Adrenal gland (tissue), 12 donors: Measurements from ENCODE around the gene KIF1C. TPM values are rescaled to one million over a fixed set of nuclear protein-coding genes. Genes with fewer than 3 reads are reported as not detected.

Experiments used
- DNase-seq, 7 donors: peaks; one replicate each; pipeline ENCODE4 v3.0.0-alpha.2; 2019 to 2020
- H3K27ac ChIP-seq, 5 donors: fragments of 200-600 bp; sonication (generic) in 4 of 5; 1 replicate in 3 of 5; 2 replicates in 2 of 5; pipeline versions ENCODE4 v1.5.1 to v1.8.0; 2016 to 2020; ENCODE audit warnings: mild to moderate bottlenecking in 1 of 5
- H3K27me3 ChIP-seq: fragments of 200-600 bp; 2 replicates; pipeline ENCODE4 v1.8.0; 2021
- H3K36me3 ChIP-seq, 2 donors: fragments of 200-600 bp; replicated peaks in 1 of 2; 1 replicate in 1 of 2; 2 replicates in 1 of 2; pipeline versions ENCODE4 v1.5.1 to v1.8.0; 2018 to 2022
- H3K4me1 ChIP-seq, 2 donors: fragments of 200-600 bp; replicated peaks in 1 of 2; 1 replicate in 1 of 2; 2 replicates in 1 of 2; pipeline versions ENCODE4 v1.5.1 to v1.8.0; 2018 to 2021
- H3K4me3 ChIP-seq, 4 donors: fragments of 200-600 bp; sonication (generic) in 3 of 4; one replicate each; pipeline ENCODE4 v1.5.1; 2016 to 2018
- H3K9me3 ChIP-seq, 3 donors: fragments of 200-600 bp; sonication (generic) in 1 of 3; replicated peaks in 1 of 3; 1 replicate in 2 of 3; 2 replicates in 1 of 3; pipeline versions ENCODE4 v1.5.1 to v1.8.0; 2016 to 2021
- POLR2A ChIP-seq, 2 donors: fragments of 450-650 bp; IDR thresholded peaks; one replicate each; pipeline ENCODE4 v1.6.1; 2017; ENCODE audit warnings: antibody characterized with exemption in 2 of 2, mild to moderate bottlenecking in 2 of 2, moderate library complexity in 1 of 2
- WGBS, 4 donors: extraction: QIAGEN DNeasy Blood & Tissue Kit in 2 of 4; methylation state at CpG; one replicate each; pipeline versions ENCODE4 v1.1.5 to v1.1.7; 2013 to 2017; 5-methylcytosine and 5-hydroxymethylcytosine counted together
- intact Hi-C, 2 donors: fragments of 100-400 bp; cut with DNase I; formaldehyde crosslinking; loops; one replicate each; pipeline versions ENCODE4 v1.14.1 to v1.15.0; 2022 to 2023
- polyA plus RNA-seq, 3 donors: library from polyadenylated mRNA; stranded (reverse); fragments of 200-250 nt in 2 of 3; fragments of 350-450 nt in 1 of 3; fragmentation: Illumina TruSeq in 1 of 3; extraction: RNeasy Lipid Tissue Mini Kit (QIAGEN cat#74804) in 1 of 3; gene quantifications; one replicate each; pipeline ENCODE4 v1.2.3, GENCODE V29; 2013 to 2014
- total RNA-seq, 9 donors: library from RNA; depleted of rRNA in 4 of 9; stranded (reverse); fragments of >200 nt in 4 of 9; fragments of 120-200 nt in 1 of 9; fragmentation: NEBNext Ultra II Directional in 1 of 9; extraction: Animal tissue kit (Norgen Biotek cat#: 25700) in 1 of 9; gene quantifications; one replicate each; pipeline versions ENCODE4 v1.1.0 to v1.2.4, GENCODE V29; 2013 to 2023
- TF ChIP-seq, protein P1 (sequence below), 6 experiments: fragments of 450-650 bp in 4 of 6; fragments of 200-600 bp in 2 of 6; sonication (generic) in 1 of 6; IDR thresholded peaks; 1 replicate in 5 of 6; 2 replicates in 1 of 6; pipeline versions ENCODE4 v1.5.1 to v1.8.0; 2016 to 2021; ENCODE audit warnings: antibody characterized with exemption in 6 of 6, mild to moderate bottlenecking in 2 of 6, moderate library complexity in 1 of 6
- donor health status: healthy with polysubstance abuse.
- donor health status: Bipolar disorder and iron deficiency.
- donor health status: DM: yes; HTN: yes; CAD: no.
- donor health status: DM: no; HTN: no; CAD: no.
- donor health status: DM: no; HTN: no; CAD: no.
- donor health status: DM: yes; HTN: yes; CAD: no.

The KIF1C gene
- total and polyA plus RNA-seq, 12 donors, result 16.2 to 91.0 (median 55.4) TPM

DNA sequence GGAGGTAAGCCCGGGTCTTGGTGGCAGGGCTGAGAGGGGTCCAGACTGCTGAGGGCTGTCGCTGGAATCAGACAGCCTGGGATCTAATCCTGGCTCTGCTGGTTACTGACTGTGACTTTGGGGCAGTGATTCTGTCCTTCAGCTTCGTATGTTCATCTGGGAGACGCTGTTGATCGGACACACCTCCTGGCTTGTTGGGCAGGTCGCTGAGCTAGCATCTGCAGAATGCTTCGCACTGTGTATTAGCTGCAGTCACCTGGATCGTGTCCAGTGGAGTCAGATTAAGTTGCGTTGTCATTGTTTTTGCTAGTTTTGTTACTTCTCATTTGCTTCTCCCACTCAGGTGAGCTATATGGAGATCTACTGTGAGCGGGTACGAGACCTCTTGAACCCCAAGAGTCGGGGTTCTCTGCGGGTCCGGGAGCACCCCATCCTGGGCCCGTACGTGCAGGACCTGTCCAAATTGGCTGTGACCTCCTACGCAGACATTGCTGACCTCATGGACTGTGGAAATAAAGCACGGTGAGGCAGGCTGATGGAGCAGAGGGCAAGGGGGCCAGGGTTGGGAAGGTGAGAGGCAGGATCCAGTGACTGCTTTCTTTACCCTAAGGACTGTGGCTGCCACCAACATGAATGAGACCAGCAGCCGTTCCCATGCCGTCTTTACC lies 4.5 kb downstream of the KIF1C start:
- 94 to 97% (median 94%) methylated on average over 17 to 20 of the region's 20 CpGs for WGBS, 4 donors
- H3K9me3 ChIP-seq, result no peaks in the 10 kb centered on the region
- DNase-seq, result no peak
- TF ChIP-seq POLR2A (IDR thresholded peaks at IDR 0.05), result no peak
- TF ChIP-seq, protein P1, sequence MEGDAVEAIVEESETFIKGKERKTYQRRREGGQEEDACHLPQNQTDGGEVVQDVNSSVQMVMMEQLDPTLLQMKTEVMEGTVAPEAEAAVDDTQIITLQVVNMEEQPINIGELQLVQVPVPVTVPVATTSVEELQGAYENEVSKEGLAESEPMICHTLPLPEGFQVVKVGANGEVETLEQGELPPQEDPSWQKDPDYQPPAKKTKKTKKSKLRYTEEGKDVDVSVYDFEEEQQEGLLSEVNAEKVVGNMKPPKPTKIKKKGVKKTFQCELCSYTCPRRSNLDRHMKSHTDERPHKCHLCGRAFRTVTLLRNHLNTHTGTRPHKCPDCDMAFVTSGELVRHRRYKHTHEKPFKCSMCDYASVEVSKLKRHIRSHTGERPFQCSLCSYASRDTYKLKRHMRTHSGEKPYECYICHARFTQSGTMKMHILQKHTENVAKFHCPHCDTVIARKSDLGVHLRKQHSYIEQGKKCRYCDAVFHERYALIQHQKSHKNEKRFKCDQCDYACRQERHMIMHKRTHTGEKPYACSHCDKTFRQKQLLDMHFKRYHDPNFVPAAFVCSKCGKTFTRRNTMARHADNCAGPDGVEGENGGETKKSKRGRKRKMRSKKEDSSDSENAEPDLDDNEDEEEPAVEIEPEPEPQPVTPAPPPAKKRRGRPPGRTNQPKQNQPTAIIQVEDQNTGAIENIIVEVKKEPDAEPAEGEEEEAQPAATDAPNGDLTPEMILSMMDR (IDR thresholded peaks at IDR 0.05), result no peak
- peaks cover 0 to 65% of the 10 kb centered on the region in 2 donors for H3K36me3 ChIP-seq
- intact Hi-C loops, result no loop called here
- H3K27me3 ChIP-seq, result no peaks in the 10 kb centered on the region
- H3K4me3 ChIP-seq, result no peak overlapping the region
- peaks cover 19 to 21% of the 10 kb centered on the region in 2 donors for H3K4me1 ChIP-seq
- no peak overlapping the region for H3K27ac ChIP-seq

DNA sequence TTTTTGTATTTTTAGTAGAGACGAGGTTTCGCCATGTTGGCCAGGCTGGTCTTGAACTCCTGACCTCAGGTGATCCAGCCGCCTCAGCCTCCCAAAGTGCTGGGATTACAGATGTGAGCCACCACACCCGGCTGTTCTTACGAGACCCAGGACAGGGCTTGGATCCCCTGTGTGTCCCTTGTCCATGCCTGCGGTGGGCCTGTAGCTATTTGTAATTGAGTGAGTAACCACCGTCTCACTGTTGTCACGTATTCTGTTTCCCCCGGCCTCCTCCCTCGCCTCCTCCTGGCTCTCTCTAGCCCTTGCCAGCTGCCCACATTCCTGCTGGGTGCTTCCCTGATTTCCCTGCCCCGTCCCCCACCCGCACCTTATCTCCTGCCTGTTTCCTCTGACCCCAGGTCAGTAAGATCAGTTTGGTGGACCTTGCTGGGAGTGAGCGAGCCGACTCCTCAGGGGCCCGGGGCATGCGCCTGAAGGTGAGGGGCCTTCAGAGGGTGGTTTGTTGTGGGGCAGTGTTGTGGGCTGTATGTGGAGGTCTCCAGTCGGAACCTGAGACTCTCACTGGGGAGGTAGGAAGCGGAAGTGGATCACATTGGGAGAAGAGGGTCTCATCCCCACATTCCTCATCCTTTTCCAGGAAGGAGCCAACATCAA lies 5.6 kb downstream of the KIF1C start:
- TF ChIP-seq, protein P1 (IDR thresholded peaks at IDR 0.05), result no peak
- no peak for TF ChIP-seq POLR2A (IDR thresholded peaks at IDR 0.05)
- Histone ChIP-seq H3K27ac (no peak overlapping the region), H3K9me3 (no peaks in the 10 kb centered on the region), H3K4me3 (no peak overlapping the region), H3K36me3 (peaks cover 0 to 76% of the 10 kb centered on the region in 2 donors), H3K4me1 (peaks cover 19 to 21% of the 10 kb centered on the region in 2 donors), H3K27me3 (no peaks in the 10 kb centered on the region)
- intact Hi-C loops, result no loop called here
- 92 to 96% (median 94%) methylated on average over 18 of the region's 18 CpGs for WGBS, 4 donors
- DNase-seq, result no peak

DNA sequence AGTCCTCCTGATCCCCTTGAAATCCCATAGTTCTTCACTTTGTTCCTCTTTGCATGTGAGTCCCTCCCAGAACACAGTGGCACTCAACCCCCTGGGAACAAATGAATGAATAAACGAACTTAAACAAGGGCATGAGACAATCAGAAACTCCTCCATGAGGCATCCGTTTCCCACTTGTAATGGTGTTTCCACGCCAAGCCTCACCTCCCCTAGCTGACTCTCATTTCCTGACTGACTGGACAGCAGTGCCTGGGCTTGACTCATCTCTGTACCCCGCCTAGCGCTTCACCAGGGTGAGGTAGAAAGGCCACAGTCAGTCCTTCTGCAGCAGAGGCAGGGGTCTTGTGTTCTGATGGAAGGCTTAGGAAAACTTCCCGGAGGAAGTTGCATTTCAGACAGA lies 14.2 kb downstream of the KIF1C start:
- H3K27ac ChIP-seq, result no peak overlapping the region
- no peaks in the 10 kb centered on the region for H3K9me3 ChIP-seq
- no peaks in the 10 kb centered on the region for H3K27me3 ChIP-seq
- DNase-seq, result no peak
- no peak overlapping the region for H3K4me3 ChIP-seq
- no peak for TF ChIP-seq POLR2A (IDR thresholded peaks at IDR 0.05)
- TF ChIP-seq, protein P1 (IDR thresholded peaks at IDR 0.05), result no peak
- H3K36me3 ChIP-seq, result peaks cover 0 to 64% of the 10 kb centered on the region in 2 donors
- WGBS, 4 donors, result 80 to 93% (median 83%) methylated on average over 6 of the region's 6 CpGs
- intact Hi-C loops, result no loop called here
- H3K4me1 ChIP-seq, result no peaks in the 10 kb centered on the region

DNA sequence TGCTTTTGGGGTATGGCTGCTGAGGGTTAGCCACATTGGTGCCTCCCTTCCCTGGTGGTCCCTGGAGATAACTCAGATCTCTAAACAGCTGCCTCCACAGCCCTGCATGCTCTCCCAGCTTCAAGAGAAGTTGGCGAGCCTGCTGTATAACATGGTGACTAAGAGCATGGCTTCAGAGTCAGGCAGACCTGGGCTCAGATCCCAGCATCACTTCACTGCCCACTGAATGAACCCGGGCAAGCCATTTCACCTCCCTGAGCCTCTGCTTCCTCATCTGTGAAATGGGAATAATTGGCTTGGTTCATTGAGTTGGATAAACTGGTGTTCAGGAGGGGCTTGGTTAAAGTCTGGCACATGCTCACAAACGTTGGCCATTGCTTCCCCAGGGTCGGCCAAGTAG lies 16.6 kb downstream of the KIF1C start:
- H3K27me3 ChIP-seq, result no peaks in the 10 kb centered on the region
- H3K27ac ChIP-seq, result no peak overlapping the region
- H3K4me1 ChIP-seq, result no peaks in the 10 kb centered on the region
- intact Hi-C loops, result no loop called here
- H3K4me3 ChIP-seq, result no peak overlapping the region
- no peak for DNase-seq
- 75 to 90% (median 88%) methylated on average over 4 of the region's 4 CpGs for WGBS, 4 donors
- TF ChIP-seq, protein P1 (IDR thresholded peaks at IDR 0.05), result no peak
- TF ChIP-seq POLR2A (IDR thresholded peaks at IDR 0.05), result no peak
- H3K36me3 ChIP-seq, result peaks cover 0 to 42% of the 10 kb centered on the region in 2 donors
- H3K9me3 ChIP-seq, result no peaks in the 10 kb centered on the region
